GM03348 (cell line): ENCODE results near the gene EFHC1.

Source experiments
- DNase-seq: peaks from one replicate; pipeline ENCODE4 v3.0.0; 2012; ENCODE audit warnings: low spot score

The EFHC1 gene

DNA sequence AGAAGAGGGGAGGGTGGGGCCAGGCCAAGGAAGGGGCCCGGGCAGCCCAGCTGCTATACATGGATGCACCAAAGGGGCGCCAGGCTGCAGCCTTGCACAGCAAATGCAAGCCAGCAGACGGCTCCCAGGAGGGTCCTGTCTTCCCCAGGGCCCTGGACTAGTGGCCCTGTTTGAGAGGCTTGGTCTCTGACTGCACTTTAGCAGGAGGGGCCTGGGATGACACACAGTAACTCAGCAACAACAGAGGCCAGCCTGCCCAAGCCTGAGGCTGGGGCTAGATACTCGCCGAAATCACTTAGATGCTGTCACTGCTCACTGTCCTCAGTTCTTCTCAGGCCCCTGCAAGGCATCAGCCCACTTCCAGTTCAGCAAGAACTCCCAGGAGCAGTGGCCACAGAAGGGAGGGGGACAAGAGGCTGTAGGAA lies 83.2 kb downstream of the EFHC1 start:
- no peak for DNase-seq

DNA sequence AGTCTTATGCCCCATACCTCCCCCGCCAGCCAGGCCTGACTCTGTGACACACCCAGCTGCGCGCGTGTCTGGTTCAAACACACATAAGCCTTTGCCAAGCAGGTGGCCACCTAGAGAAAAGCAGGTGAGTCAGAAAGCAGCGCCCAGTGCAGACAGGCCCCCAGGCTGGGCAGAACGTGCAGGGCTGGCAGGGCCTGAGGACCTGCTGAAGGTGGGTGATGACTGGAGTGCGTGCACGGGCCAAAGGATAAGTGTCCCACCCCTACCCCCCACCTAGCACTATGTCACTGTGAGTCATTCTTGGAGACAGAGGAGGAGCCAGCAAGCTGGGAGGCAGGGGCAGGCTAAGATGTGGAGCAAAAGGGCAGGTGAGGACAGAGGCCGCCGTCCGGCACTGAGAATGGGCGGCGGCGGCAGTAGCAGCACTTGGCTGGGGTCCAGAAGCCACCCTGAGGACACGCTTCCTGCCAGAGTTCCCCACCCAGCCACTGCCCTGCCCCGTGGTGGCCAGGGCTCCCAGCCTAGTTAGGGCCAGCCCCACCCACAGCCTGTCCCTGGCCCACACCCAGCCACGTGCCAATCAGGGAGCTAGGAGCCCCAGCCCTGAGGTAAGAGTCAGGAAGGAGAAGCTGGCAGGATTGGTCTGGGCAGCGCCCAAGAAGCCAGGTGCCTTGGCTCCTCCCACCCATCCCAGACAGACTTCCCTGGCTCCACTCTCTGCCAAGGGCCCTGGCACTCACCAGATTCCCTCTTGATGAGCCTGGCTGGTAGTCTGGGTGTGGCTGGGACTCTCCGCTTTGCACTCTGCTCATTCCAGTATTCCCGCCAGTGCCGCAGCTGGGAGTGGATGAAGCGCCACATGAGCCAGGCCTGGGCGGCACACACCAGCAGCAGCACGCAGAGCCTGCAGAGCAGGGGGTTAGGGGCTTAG lies 84.0 kb downstream of the EFHC1 start:
- DNase-seq = peak; percentile 80

- DNase-seq = no peak
Measured at GRCh38 chr6:52504782-52505136, 84.6 kb downstream of the EFHC1 start.

DNA sequence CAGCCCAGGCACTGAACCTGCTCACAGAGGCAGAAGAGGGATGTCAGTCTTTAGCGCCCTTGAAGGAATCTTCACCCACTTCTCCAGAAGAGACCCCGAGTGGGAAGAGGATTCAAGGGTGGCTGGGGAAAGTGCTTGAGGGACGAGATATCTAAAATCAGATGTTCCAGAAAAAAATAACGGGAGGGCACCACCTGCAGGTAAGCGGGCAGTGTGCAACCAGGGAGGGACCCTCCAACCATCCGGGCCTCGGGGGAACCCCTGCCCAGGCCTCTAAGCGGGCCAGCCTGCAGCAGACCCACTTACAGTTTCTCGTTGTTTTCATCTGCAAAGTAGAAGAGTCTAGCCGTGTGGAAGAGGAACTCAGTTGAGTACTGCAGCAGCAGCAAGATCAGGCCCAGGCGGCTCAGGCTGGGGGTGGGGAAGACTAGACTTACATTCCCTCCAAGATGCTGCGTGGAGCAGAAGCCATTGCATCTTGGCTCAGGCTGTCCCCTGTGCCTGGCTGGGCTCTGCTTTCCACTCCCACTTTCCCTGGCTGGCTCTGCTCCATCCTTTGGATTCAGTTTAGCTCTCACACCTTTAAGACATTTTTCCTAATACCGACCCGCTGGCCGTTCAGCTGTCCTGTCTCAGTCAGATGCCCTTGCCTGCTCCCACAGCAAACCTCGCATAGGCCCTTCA lies 85.7 kb downstream of the EFHC1 start:
- DNase-seq = no peak

DNA sequence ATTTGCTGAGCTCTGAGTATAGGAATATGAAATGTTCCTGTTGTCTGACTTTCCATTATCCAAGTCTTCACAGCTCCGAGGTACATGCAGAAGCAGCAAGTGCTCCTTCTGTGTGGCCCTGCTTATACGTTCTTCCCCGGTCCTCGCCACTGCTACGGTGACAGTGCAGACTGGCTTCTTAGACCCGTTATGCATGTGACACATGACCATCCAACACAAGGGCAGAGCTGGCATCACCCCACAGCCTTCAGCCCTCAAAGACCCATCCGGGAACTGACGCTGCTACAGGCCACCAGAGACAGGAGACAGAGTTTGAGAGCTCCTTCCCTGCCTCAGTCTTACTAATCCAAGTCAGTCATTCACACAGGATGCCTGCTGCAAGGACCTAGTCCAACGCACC lies 86.3 kb downstream of the EFHC1 start:
- DNase-seq = no peak

GRCh38 chr6:52507557-52508260 lies 87.6 kb downstream of the EFHC1 start:
- DNase-seq = peak; percentile 82

GRCh38 chr6:52508261-52508739 lies 88.2 kb downstream of the EFHC1 start:
- no peak for DNase-seq

- DNase-seq = peak; percentile 67
Measured at GRCh38 chr6:52509281-52510212, 89.4 kb downstream of the EFHC1 start.

DNA sequence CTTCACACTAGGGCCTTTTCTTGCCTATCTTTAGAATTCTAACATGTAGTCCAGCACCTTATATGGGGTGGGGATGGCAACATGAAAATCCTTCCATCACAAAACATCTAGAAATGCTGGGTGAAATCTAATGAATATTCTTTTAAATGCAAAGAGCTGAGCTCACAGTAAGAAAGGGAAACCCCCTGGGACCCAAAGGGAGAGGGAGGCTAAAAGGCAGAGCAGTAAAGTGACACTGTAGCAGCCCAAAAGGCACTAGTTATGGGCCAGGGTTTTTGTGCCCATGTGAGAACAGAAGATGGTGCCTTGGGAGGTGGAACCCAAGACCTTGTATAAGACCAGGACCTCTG lies 90.0 kb downstream of the EFHC1 start:
- DNase-seq = no peak

DNA sequence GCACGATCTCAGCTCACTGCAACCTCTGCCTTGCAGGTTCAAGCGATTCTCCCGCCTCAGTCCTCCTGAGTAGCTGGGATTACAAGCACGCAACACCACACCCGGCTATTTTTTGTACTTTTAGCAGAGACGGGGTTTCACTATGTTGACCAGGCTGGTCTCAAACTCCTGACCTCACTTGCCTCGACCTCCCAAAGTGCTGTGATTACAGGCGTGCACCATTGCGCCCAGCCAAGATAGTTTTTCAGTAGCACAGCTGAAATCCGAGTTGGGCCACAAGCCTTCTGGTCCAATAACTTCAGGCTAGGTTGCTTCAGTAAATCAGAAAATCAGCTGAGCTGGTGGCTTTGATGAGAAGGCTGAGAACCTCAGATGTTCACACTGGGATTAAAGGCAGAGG lies 91.0 kb downstream of the EFHC1 start:
- DNase-seq = no peak

GRCh38 chr6:52511572-52512151 lies 91.5 kb downstream of the EFHC1 start:
- DNase-seq = no peak

GRCh38 chr6:52512199-52512598 lies 92.1 kb downstream of the EFHC1 start:
- peak; percentile 90 for DNase-seq

DNA sequence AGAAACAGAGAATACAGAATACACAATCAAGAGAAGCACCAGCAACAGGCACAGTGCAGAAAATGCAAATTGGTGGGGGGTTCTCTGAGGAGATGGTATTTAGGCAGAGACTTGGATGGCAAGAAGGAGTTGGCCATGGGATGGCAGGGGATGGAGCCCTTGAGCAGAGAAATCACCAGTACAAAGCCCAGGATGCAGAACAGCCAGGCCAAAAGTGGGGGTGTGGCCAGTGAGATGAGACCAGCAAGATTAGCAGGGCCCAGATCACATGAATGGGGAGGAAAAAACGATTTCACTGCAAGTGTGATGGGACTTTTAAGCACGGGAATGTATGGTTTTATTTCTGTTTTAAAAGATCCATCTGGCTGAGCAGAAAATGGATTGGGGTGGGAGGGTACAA lies 93.3 kb downstream of the EFHC1 start:
- no peak for DNase-seq

DNA sequence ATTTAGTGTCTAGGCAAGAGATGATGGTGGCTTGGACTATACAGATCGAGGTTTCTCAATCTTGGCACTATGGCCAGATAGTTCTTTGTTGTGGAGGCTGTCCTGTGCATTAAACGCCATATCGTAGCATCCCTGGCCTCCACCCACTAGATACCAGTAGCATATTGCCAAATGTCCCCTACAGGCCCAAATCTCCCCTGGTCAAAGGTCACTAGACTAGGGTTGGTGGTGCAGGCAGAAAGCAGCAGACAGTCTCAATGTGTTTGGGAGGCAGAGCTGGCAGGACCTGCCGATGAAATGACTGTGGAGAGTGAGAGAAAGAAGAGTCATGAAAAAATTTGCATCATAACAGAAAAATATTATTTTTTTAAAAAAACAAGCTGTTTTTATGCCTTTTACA lies 93.8 kb downstream of the EFHC1 start:
- DNase-seq = no peak

GRCh38 chr6:52514514-52514913 lies 94.4 kb downstream of the EFHC1 start:
- peak; percentile 73 for DNase-seq

DNA sequence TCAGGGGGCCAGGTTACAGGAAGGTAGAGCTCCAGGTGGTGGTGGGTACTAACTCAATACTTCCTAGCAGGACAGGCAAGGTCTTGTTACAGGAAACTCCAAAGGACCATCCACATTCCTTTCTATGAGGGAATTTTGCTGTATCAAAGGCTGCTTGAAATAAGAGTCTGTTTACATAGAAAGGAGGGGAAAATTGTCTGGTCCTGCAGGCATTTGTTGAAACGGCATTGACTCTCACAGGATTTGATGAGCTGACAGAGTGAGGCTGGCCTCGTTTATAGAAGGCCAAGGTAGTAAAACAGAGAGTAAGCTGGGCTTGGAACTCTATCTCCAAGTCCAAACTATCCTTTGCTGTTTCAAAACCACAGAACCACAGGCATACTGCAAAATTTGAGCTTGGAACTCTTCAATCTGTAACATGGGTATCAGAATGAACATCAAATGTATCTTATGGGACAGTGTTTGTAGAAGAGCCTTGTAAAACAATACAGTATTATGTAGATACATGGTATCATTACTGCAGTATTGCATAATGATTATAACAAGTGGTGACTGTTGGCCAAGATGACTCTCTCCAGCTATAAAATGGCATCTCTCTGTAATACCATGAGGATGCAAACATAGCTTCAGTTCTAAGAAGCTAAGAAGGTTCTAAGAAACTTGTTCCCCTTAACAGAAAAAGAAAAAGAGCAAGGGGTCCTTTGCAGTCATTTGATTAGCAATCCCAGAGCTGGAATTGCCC lies 95.2 kb downstream of the EFHC1 start:
- no peak for DNase-seq

GRCh38 chr6:52516269-52516668 lies 96.1 kb downstream of the EFHC1 start:
- no peak for DNase-seq

DNA sequence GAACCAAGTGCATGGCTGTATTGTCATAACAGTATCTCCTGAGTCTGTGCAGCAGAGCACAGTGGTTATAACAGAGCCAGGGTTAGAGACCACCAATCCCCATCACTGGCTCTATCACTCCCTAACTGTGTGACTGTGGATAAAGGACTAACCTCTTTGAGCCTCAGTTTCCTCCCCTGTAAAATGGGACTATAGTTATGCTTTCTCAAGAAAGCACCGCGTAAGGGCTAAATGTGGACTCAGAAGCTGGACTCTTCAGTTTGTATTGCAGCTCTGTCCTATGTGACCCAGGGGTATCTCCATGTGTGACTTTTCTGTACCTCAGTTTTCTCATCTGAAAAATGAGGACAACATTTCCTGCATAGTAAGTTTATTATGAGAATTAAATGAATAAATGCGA lies 96.8 kb downstream of the EFHC1 start:
- DNase-seq = no peak

GRCh38 chr6:52517502-52518278 lies 97.5 kb downstream of the EFHC1 start:
- DNase-seq = peak; percentile 90
